Mesendoderm (in vitro differentiated cells): Measurements from ENCODE around the gene PLEKHN1.
A peak's percentile ranks its signal among the peaks of the same experiment; 100 is the strongest.

Experiments used
- DNase-seq: peaks from one replicate; pipeline ENCODE4 v3.0.0; 2013
- H2AK5ac ChIP-seq: 2 replicates; pipeline ENCODE4 v1.6.1; 2013; ENCODE audit warnings: low read length, inconsistent platforms
- H2BK120ac ChIP-seq: 2 replicates; pipeline ENCODE4 v1.6.1; 2013; ENCODE audit warnings: low read depth, mild to moderate bottlenecking, low read length, moderate library complexity, mixed read lengths
- H2BK15ac ChIP-seq: replicated peaks from 2 replicates; pipeline ENCODE4 v1.6.1; 2013; ENCODE audit warnings: low read depth, mild to moderate bottlenecking, moderate library complexity
- H2BK5ac ChIP-seq: 2 replicates; pipeline ENCODE4 v1.6.1; 2013; ENCODE audit warnings: low read length, inconsistent platforms
- H3K18ac ChIP-seq: 2 replicates; pipeline ENCODE4 v1.6.1; 2013; ENCODE audit warnings: mild to moderate bottlenecking, low read length, mixed read lengths
- H3K23ac ChIP-seq: one replicate; pipeline ENCODE4 v1.6.1; 2013; ENCODE audit warnings: low read length
- H3K27ac ChIP-seq: 2 replicates; pipeline ENCODE4 v1.5.1; 2013; ENCODE audit warnings: low read depth, mild to moderate bottlenecking, inconsistent platforms, low read length, moderate library complexity
- H3K27me3 ChIP-seq: 2 replicates; pipeline ENCODE4 v1.6.1; 2013; ENCODE audit warnings: low read length, control low read depth, mild to moderate bottlenecking, inconsistent platforms; ENCODE audit not compliant: insufficient read depth, poor library complexity
- H3K36me3 ChIP-seq: 2 replicates; pipeline ENCODE4 v1.6.1; 2013; ENCODE audit warnings: low read length, inconsistent platforms; ENCODE audit not compliant: control insufficient read depth, insufficient read depth
- H3K4ac ChIP-seq: one replicate; pipeline ENCODE4 v1.6.1; 2013; ENCODE audit warnings: low read depth, mild to moderate bottlenecking, low read length, moderate library complexity
- H3K4me1 ChIP-seq: 2 replicates; pipeline ENCODE4 v1.6.1; 2013; ENCODE audit warnings: low read depth, low read length, inconsistent platforms; ENCODE audit not compliant: control insufficient read depth
- H3K4me2 ChIP-seq: 2 replicates; pipeline ENCODE4 v1.6.1; 2013; ENCODE audit warnings: low read length
- H3K4me3 ChIP-seq: 2 replicates; pipeline ENCODE4 v1.5.1; 2013; ENCODE audit warnings: mild to moderate bottlenecking, low read length
- H3K56ac ChIP-seq: one replicate; pipeline ENCODE4 v1.6.1; 2013; ENCODE audit warnings: low read length
- H3K79me1 ChIP-seq: 2 replicates; pipeline ENCODE4 v1.6.1; 2013; ENCODE audit warnings: low read length, inconsistent platforms
- H3K79me2 ChIP-seq: 2 replicates; pipeline ENCODE4 v1.6.1; 2013; ENCODE audit warnings: mild to moderate bottlenecking, low read length; ENCODE audit not compliant: control insufficient read depth, insufficient read depth
- H3K9ac ChIP-seq: 2 replicates; pipeline ENCODE4 v1.6.1; 2013; ENCODE audit warnings: low read length, inconsistent platforms
- H4K5ac ChIP-seq: one replicate; pipeline ENCODE4 v1.6.1; 2013; ENCODE audit warnings: low read length
- H4K8ac ChIP-seq: one replicate; pipeline ENCODE4 v1.6.1; 2013; ENCODE audit warnings: low read depth, mild to moderate bottlenecking, control low read depth, low read length, moderate library complexity
- WGBS: extraction: QIAGEN DNeasy Blood & Tissue Kit; methylation state at CpG from one replicate; pipeline ENCODE4 v1.1.7; 2013; ENCODE audit warnings: low lambda C conversion rate, missing lambda C conversion rate; ENCODE audit not compliant: insufficient coverage; ENCODE audit errors: extremely low coverage; 5-methylcytosine and 5-hydroxymethylcytosine counted together

The PLEKHN1 gene

GRCh38 chr1:950881-951280 lies 15.4 kb upstream of the PLEKHN1 start:
- Histone ChIP-seq H3K27me3 (no peaks in the 10 kb centered on the region), H3K4me3 (no peak overlapping the region), H3K79me2 (no peaks in the 10 kb centered on the region), H3K4ac (no peak overlapping the region), H3K4me2 (no peak overlapping the region), H2BK120ac (no peak overlapping the region), H3K9ac (no peak overlapping the region), H3K18ac (no peak overlapping the region), H3K27ac (no peak overlapping the region), H3K4me1 (no peaks in the 10 kb centered on the region), H3K23ac (no peak overlapping the region), H2AK5ac (no peak overlapping the region), H3K56ac (no peak overlapping the region), H3K79me1 (peaks cover 7% of the 10 kb centered on the region), H2BK15ac (no peak overlapping the region), H4K8ac (no peak overlapping the region), H2BK5ac (no peak overlapping the region), H4K5ac (no peak overlapping the region), H3K36me3 (peaks cover 34% of the 10 kb centered on the region)
- no peak for DNase-seq
- WGBS = no CpG with 5 or more reads among the region's 23 CpGs

- no CpG with 5 or more reads among the region's 6 CpGs for WGBS
- Histone ChIP-seq H2BK15ac (no peak overlapping the region), H3K4me1 (no peaks in the 10 kb centered on the region), H3K79me1 (peaks cover 7% of the 10 kb centered on the region), H2BK5ac (no peak overlapping the region), H3K23ac (no peak overlapping the region), H4K5ac (no peak overlapping the region), H2AK5ac (no peak overlapping the region), H3K9ac (no peak overlapping the region), H4K8ac (no peak overlapping the region), H3K27me3 (no peaks in the 10 kb centered on the region), H3K4me3 (no peak overlapping the region), H3K4me2 (no peak overlapping the region), H3K27ac (no peak overlapping the region), H3K4ac (no peak overlapping the region), H3K56ac (no peak overlapping the region), H2BK120ac (no peak overlapping the region), H3K18ac (no peak overlapping the region), H3K79me2 (no peaks in the 10 kb centered on the region), H3K36me3 (peaks cover 34% of the 10 kb centered on the region)
- DNase-seq = peak; percentile 76
These were observed 14.9 kb upstream of the PLEKHN1 start for GRCh38 chr1:951364-951763.

DNA sequence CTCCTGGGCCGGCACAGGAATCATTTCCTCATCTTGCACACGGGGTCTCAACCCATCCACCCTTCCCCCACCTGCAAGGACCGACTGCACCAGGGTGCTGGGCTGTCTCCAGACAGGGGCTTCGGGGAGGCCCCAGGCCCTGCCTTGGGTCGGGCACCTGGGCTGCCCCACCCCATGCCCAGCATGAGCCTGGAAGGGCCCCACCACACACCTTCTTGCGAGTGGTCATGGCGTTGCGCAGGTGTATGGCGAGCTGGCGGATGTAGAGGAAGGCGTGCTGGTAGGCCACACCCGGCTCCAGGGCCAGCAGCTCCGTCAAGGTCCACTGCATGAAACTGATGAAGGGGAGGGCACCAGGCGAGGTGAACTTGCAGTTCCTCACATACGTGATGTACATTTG lies 14.1 kb upstream of the PLEKHN1 start:
- no peak overlapping the region for H4K8ac ChIP-seq
- no peak for DNase-seq
- no peak overlapping the region for H3K4ac ChIP-seq
- H2AK5ac ChIP-seq = no peak overlapping the region
- H3K79me1 ChIP-seq = peaks cover 9% of the 10 kb centered on the region
- no peak overlapping the region for H2BK120ac ChIP-seq
- H3K4me3 ChIP-seq = no peak overlapping the region
- H3K4me1 ChIP-seq = no peaks in the 10 kb centered on the region
- H2BK15ac ChIP-seq = no peak overlapping the region
- WGBS = no CpG with 5 or more reads among the region's 15 CpGs
- H3K23ac ChIP-seq = no peak overlapping the region
- peaks cover under 1% of the 10 kb centered on the region for H3K79me2 ChIP-seq
- no peak overlapping the region for H4K5ac ChIP-seq
- H3K27me3 ChIP-seq = no peaks in the 10 kb centered on the region
- no peak overlapping the region for H3K18ac ChIP-seq
- no peak overlapping the region for H2BK5ac ChIP-seq
- no peak overlapping the region for H3K4me2 ChIP-seq
- no peak overlapping the region for H3K56ac ChIP-seq
- peaks cover 35% of the 10 kb centered on the region for H3K36me3 ChIP-seq
- no peak overlapping the region for H3K9ac ChIP-seq
- no peak overlapping the region for H3K27ac ChIP-seq

DNA sequence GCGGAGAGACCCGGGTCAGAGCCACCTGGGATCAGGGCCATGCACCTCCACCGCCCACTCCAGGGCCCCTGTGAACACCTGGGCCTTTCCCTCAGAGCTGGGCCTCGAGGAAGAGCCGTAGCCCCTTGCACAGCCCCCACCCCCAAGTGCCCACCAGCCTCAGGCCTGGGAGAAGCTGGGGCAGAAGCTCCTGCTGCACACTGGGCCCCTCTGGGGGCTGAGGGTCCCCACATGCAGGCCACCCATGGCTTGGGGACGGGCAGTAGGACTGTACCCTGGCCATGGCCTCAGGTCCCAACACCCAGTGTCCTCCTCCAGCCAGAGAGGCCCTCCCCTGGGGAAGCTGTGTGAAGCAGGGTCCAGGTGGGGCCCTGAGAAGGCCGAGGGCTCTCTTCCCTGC lies 13.7 kb upstream of the PLEKHN1 start:
- Histone ChIP-seq H3K4me2 (no peak overlapping the region), H3K18ac (no peak overlapping the region), H3K79me1 (peaks cover 13% of the 10 kb centered on the region), H3K4ac (no peak overlapping the region), H3K4me3 (no peak overlapping the region), H3K9ac (no peak overlapping the region), H2BK15ac (no peak overlapping the region), H3K56ac (no peak overlapping the region), H3K27me3 (no peaks in the 10 kb centered on the region), H2AK5ac (no peak overlapping the region), H4K8ac (no peak overlapping the region), H4K5ac (no peak overlapping the region), H3K79me2 (peaks cover 4% of the 10 kb centered on the region), H3K4me1 (no peaks in the 10 kb centered on the region), H2BK120ac (no peak overlapping the region), H3K23ac (no peak overlapping the region), H2BK5ac (no peak overlapping the region), H3K27ac (no peak overlapping the region), H3K36me3 (peaks cover 34% of the 10 kb centered on the region)
- no CpG with 5 or more reads among the region's 7 CpGs for WGBS
- no peak for DNase-seq

- no peak overlapping the region for H3K4me2 ChIP-seq
- no peak overlapping the region for H2BK5ac ChIP-seq
- H4K5ac ChIP-seq = no peak overlapping the region
- no peak overlapping the region for H3K56ac ChIP-seq
- H3K27me3 ChIP-seq = no peaks in the 10 kb centered on the region
- no peak overlapping the region for H2AK5ac ChIP-seq
- no peak overlapping the region for H3K27ac ChIP-seq
- no peak overlapping the region for H3K18ac ChIP-seq
- DNase-seq = no peak
- no peak overlapping the region for H3K4me3 ChIP-seq
- no peaks in the 10 kb centered on the region for H3K4me1 ChIP-seq
- H2BK120ac ChIP-seq = no peak overlapping the region
- no peak overlapping the region for H4K8ac ChIP-seq
- H3K4ac ChIP-seq = no peak overlapping the region
- WGBS = no CpG with 5 or more reads among the region's 32 CpGs
- no peak overlapping the region for H3K23ac ChIP-seq
- no peak overlapping the region for H2BK15ac ChIP-seq
- peaks cover 20% of the 10 kb centered on the region for H3K79me1 ChIP-seq
- no peak overlapping the region for H3K9ac ChIP-seq
- H3K36me3 ChIP-seq = peaks cover 31% of the 10 kb centered on the region
- H3K79me2 ChIP-seq = peaks cover 12% of the 10 kb centered on the region
These were observed 12.6 kb upstream of the PLEKHN1 start for GRCh38 chr1:953524-954320.

GRCh38 chr1:954927-955326 lies 11.4 kb upstream of the PLEKHN1 start:
- Histone ChIP-seq H3K27ac (no peak overlapping the region), H3K56ac (no peak overlapping the region), H3K79me2 (peaks cover 15% of the 10 kb centered on the region), H2BK120ac (no peak overlapping the region), H3K36me3 (peaks cover 30% of the 10 kb centered on the region), H3K4me1 (no peaks in the 10 kb centered on the region), H2AK5ac (no peak overlapping the region), H3K4ac (no peak overlapping the region), H3K4me3 (no peak overlapping the region), H3K23ac (no peak overlapping the region), H2BK15ac (no peak overlapping the region), H3K4me2 (no peak overlapping the region), H3K18ac (no peak overlapping the region), H3K9ac (no peak overlapping the region), H3K79me1 (peaks cover 20% of the 10 kb centered on the region), H4K8ac (no peak overlapping the region), H3K27me3 (no peaks in the 10 kb centered on the region), H4K5ac (no peak overlapping the region), H2BK5ac (no peak overlapping the region)
- WGBS = no CpG with 5 or more reads among the region's 13 CpGs
- DNase-seq = no peak
